Inflammatory macrophage (primary cell): ENCODE measurements around the gene CFAP300.

Experiments used
- DNase-seq, 2 donors: peaks; one replicate each; pipeline ENCODE4 v3.0.0-alpha.2; 2020 to 2022

CFAP300 gene

GRCh38 chr11:102073253-102073652 lies 26.0 kb downstream of the CFAP300 start:
- no peak for DNase-seq

GRCh38 chr11:102079625-102080024 lies 32.4 kb downstream of the CFAP300 start:
- no peak for DNase-seq

DNA sequence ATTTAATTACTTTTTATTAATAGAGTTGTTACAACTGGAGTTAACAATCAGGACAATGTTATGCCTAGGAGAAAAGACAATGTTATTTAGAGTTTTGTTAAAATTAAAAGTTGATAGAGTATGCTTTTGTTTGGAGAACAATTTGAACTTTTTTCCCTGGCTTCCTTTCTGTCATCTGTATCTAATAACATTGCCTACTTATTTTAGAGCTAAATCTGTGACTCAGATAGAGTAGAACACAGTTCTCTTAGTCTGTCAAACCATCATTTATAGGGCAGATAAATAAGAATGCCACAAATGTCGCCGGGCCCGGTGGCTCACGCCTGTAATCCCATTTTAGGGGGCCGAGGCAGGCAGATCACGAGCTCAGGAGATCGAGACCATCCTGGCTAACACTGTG lies 34.1 kb downstream of the CFAP300 start:
- DNase-seq, result no peak

DNA sequence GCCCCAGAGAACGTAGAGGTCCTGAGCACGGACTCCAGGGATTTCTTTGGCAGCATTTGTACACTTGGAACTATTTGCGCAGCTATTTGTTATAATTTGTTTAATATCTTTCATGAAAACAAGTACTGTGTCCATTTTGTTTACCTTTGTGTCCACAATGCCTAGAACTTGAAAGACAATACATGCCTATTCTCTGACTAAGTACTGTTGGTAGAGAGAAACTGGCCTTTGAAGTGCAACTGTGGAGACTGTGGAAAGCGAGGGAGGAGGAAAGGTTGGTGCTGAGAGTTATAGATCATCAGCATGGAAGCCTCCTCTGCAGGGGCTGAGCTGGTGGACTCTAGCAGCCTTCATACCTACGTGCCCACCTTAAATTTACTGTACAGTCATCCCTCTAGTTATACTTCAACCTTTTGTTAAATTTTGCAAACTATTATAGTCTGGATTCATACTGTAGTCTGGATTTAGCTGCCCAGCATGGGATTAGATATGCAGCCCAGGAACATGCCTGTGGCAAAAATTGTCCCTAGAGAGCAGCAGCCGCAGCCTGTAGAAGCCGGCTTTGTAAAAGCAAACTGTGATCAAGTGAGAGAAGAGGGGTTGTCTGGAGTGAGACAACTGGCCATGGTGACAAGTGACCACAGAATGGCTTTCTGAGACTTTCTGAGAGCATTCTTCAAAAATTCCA lies 38.8 kb downstream of the CFAP300 start:
- no peak for DNase-seq

- no peak for DNase-seq
These were observed 49.9 kb downstream of the CFAP300 start for GRCh38 chr11:102097186-102097585.

DNA sequence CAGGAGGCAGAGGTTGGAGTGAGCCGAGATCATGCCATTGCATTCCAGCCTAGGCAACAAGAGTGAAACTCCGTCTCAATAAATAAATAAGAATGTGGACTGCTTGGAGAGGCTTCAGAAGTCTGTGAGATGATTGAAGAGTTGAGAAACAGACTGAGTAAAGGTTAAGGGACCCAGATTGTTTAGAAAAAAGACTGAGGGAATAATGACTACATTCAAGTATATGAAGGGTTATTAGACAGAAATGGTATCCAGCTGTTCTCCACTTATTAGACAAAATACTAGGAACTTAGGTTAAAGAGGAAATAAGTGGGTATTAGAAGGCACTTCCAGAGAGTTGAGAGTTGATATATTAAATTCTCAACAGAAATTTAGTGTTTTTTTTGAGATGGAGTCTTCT lies 52.5 kb downstream of the CFAP300 start:
- no peak for DNase-seq

GRCh38 chr11:102108734-102109440 lies 61.6 kb downstream of the CFAP300 start:
- no peak for DNase-seq

DNA sequence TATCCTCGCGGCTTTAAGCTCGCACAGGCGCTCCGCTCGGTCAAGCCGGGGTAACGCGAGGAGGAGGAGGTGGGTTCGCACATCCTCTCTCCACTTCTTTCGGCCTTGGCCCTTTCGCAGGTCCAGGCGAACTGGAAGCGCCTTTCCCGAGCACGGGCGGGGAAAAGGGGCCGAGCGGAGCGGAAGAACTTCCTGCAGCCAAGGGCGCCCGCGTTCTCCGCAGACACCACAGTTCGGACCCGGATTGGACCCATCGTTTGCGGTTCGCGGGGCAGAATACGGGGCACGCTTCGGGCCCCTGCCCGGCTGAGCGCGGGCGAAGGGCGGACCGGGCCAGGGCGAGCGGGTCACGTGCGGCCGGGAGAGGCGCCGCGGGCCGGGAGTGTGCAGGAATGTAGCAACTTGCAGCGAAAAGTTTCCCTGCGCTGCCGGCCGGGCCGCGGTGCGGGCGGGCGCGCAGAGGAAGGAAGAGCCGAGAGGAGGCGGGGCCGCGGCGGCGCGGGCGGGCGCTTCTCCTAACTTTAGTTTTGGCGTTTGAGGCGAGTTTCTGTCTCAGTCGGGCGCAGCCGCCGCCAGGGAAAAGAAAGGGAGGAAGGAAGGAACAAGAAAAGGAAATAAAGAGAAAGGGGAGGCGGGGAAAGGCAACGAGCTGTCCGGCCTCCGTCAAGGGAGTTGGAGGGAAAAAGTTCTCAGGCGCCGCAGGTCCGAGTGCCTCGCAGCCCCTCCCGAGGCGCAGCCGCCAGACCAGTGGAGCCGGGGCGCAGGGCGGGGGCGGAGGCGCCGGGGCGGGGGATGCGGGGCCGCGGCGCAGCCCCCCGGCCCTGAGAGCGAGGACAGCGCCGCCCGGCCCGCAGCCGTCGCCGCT lies 62.9 kb downstream of the CFAP300 start, which contains the start of gene YAP1:
TSS of gene YAP1 (plus strand) at position 552 of the 865 bp plus-strand sequence. CDS start 402 bp downstream, outside the sequence.
- DNase-seq, result peak; percentile 51 to 73

- DNase-seq, result no peak
These were observed 63.4 kb downstream of the CFAP300 start for GRCh38 chr11:102110761-102111010.

GRCh38 chr11:102111011-102111786 lies 64.0 kb downstream of the CFAP300 start:
- DNase-seq, result no peak

- DNase-seq, result no peak
These were observed 64.7 kb downstream of the CFAP300 start for GRCh38 chr11:102111787-102112508.

DNA sequence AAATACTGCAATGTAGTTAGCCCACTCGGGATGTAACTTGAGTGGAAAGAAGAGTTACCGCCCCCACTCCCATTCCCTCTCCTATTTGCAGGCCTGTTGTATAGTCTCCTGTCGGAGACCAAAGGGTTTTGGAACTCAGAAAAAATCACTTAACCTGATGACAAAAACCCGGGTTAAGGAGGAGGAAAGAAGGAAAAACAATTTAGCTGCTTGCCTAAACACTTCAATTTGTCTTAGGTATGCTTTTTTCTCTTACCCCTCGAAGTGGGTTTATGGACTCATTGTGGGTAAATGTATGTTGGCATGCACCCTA lies 65.2 kb downstream of the CFAP300 start:
- no peak for DNase-seq

- DNase-seq, result no peak
These were observed 66.8 kb downstream of the CFAP300 start for GRCh38 chr11:102114032-102114431.

GRCh38 chr11:102115557-102115956 lies 68.3 kb downstream of the CFAP300 start:
- DNase-seq, result no peak

DNA sequence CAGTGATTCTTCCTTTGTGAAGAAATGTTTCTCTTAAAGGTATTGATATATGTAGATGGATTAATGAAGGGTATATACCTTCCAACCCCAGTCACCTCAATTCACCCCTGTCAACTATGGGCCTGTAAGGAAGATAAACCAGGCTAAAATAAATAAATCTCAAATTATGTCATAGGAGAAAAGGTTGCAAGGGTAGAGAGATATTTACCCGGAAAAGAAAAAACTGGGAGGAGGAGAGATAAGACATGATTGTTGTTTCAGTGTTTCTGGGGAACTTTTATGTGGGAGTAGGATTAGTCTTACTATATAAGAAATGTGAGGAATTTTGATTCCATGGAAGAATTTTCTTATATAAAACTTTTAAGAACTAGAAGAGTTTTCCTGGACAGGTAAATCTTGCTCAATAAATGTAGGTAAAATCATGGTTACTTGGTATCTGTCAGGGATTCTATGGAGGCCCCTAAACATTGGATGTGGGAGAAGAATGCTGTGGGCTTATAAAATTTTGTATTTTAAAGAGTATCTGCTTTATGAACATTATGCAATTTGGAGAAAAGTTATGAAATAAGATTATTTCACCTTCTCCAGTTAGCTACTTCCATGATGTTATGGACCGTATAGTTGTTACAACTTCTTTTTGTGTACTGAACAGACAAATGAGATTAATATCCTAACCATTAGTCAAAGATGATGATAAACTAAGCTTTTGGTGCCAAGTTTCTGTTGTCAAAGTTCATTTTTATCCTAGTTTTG lies 69.4 kb downstream of the CFAP300 start:
- no peak for DNase-seq

DNA sequence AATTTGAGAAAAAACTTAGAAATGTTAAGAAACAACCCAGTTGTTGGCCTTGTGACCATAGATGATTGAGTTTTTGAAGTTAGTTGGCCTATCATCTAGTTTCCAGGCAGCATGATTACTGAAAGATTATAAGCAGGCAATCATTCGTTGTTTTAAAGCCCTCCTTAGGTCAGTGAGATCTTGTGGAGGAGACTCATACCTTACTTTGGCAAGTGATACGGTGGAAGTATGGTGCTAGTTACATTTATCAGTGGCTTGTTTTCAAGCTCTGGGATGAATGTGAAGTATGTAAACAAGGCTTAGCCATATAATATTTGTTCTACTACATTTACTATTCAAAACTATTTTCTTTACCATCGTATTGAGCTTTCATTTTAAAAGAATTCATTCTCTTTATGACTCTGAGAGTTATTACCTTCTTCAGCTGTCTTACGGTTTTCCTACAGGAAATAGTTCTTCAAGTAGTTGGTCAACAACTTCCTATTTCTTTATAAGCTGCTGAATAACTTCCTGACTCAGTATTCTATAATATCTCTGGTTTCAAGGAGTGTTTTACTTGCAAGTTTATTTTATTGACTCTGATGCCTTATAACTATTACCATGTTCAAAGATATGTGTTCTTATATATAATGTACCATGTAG lies 70.4 kb downstream of the CFAP300 start:
- DNase-seq, result no peak

GRCh38 chr11:102118937-102119336 lies 71.7 kb downstream of the CFAP300 start:
- DNase-seq, result no peak

- no peak for DNase-seq
These were observed 72.8 kb downstream of the CFAP300 start for GRCh38 chr11:102119997-102120396.

- no peak for DNase-seq
These were observed 73.3 kb downstream of the CFAP300 start for GRCh38 chr11:102120437-102120973.

DNA sequence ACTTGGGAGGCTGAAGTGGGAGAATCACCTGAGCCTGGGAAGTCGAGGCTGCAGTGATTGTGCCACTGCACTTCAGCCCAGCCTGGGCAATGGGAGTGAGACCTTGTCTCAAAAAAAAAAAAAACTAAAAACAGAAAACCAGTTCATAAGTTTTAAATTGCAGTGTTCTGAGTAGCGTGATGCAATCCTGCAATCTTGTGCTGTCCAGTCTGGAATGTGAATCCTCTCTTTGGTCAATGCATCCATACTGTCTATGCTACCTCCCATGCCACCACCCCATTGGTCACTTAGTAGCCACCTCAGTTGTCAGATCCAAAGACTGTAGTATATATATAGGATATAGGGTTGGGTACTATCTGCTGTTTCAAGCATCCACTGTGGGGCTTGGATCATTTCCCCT lies 74.1 kb downstream of the CFAP300 start:
- no peak for DNase-seq
